Measurements from ENCODE around the gene FAM124A.

- TF ChIP-seq GATA3 (IDR thresholded peaks at IDR 0.05; ENCODE audit: low read depth, low read length), result no peak
- TF ChIP-seq GATA2 (IDR thresholded peaks at IDR 0.05; ENCODE audit: low read depth, low read length), result no peak
Observed at GRCh38 chr13:51207881-51208280, 14.3 kb upstream of the FAM124A start.

Data from SH-SY5Y (cell line).